Heart left ventricle (tissue), 13 donors: Measurements from ENCODE around the gene KCNMA1.

Experiments used
- CTCF ChIP-seq, 12 donors: fragments of 200-600 bp; sonication (generic) in 4 of 12; IDR thresholded peaks; one replicate each; pipeline versions ENCODE4 v1.5.0 to v1.8.0; 2018 to 2022; ENCODE audit warnings: antibody characterized with exemption in 12 of 12, mild to moderate bottlenecking in 5 of 12
- POLR2A ChIP-seq, 2 donors: fragments of 450-650 bp; IDR thresholded peaks; one replicate each; pipeline ENCODE4 v1.6.1; 2017; ENCODE audit warnings: antibody characterized with exemption in 2 of 2, mild to moderate bottlenecking in 2 of 2, moderate library complexity in 2 of 2
- donor health status: ischemic (EF 13 %, LVEDD 7.1; RV severe dilation, severe dysfunction).
- donor health status: DM: no; HTN: yes; CAD: no.
- donor health status: DM: no; HTN: no; CAD: no.
- donor health status: ischemic (EF 25% LVEDD 6.9; RV normal size, moderate dysfunction).
- donor health status: ischemic (EF 25% LVEDD 5.7; RV mildly dilated, moderate dysfunction).
- donor health status: ischemic (EF 35%, LVEDD 5.7; RV mildly dilated, moderate dysfunction).
- donor health status: nonischemic (EF 11% LVEDD 7.7; RV severe dilation, severe dysfunction).
- donor health status: DM: yes; HTN: yes; CAD: no.
- donor health status: PGD.
- donor health status: ischemic (EF 29% LVEDD 5.4; RV normal size, mild dysfunction).
- donor health status: nonischemic (EF 23%, LVEDD 6.1; RV moderate dilation, normal function).

- TF ChIP-seq CTCF (IDR thresholded peaks at IDR 0.05) (no peak), POLR2A (IDR thresholded peaks at IDR 0.05) (no peak)
Observed at GRCh38 chr10:77594471-77594783, 43.2 kb downstream of the KCNMA1 start.
